22Rv1 (cell line): ENCODE measurements around the gene TENT4A.

Experiments
- ZFX ChIP-seq: fragments of 450-650 bp; IDR thresholded peaks from 2 replicates; pipeline ENCODE4 v1.6.1; 2017; ENCODE audit warnings: antibody characterized with exemption, borderline replicate concordance
- TF ChIP-seq, protein P1 (sequence below): fragments of 450-650 bp; IDR thresholded peaks from 2 replicates; pipeline ENCODE4 v1.5.1; 2017; ENCODE audit warnings: mild to moderate bottlenecking

DNA sequence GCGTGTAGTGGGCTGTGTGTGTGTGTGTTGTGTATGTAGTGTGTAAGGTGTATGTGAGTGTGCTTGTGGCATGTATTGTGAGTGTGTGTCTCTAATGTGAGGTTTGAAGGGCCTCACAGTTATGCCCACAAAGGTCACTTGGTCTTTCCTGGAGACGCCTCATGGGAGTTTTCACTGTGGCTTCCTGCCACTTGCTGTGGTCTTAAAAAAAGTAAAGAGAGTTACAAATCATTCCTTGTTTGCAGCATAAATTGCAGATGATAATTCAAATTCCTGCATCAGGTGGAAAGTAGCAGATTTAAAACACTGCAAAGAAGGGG, 72.6 kb downstream of the TENT4A start:
- TF ChIP-seq, protein P1, sequence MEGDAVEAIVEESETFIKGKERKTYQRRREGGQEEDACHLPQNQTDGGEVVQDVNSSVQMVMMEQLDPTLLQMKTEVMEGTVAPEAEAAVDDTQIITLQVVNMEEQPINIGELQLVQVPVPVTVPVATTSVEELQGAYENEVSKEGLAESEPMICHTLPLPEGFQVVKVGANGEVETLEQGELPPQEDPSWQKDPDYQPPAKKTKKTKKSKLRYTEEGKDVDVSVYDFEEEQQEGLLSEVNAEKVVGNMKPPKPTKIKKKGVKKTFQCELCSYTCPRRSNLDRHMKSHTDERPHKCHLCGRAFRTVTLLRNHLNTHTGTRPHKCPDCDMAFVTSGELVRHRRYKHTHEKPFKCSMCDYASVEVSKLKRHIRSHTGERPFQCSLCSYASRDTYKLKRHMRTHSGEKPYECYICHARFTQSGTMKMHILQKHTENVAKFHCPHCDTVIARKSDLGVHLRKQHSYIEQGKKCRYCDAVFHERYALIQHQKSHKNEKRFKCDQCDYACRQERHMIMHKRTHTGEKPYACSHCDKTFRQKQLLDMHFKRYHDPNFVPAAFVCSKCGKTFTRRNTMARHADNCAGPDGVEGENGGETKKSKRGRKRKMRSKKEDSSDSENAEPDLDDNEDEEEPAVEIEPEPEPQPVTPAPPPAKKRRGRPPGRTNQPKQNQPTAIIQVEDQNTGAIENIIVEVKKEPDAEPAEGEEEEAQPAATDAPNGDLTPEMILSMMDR: no peak
- TF ChIP-seq ZFX: no peak
